HG03025 (cell line): ENCODE results near the gene HYAL4.
"Not testable (repeated sequence)": the region's sequence is repeated elsewhere in the genome, so short reads cannot be mapped to it uniquely, and the experiment has no call there.

Source experiments
- ATAC-seq: cut with Tn5 transposase; IDR thresholded peaks from one replicate; pipeline ENCODE4 v1.9.1; 2021; ENCODE audit warnings: mild to moderate bottlenecking, moderate library complexity; ENCODE audit not compliant: unreplicated experiment, low FRiP score

Gene HYAL4

DNA sequence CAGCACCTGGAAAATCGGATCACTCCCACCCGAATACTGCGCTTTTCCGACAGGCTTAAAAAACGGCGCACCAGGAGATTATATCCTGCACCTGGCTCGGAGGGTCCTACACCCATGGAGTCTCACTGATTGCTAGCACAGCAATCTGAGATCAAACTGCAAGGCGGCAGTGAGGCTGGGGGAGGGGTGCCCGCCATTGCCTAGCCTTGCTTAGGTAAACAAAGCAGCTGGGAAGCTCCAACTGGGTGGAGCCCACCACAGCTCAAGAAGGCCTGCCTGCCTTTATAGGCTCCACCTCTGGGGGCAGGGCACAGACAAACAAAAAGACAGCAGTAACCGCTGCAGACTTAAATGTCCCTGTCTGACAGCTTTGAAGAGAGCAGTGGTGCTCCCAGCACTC is 49.8 kb downstream of the HYAL4 start:
- ATAC-seq, result not testable (repeated sequence)

DNA sequence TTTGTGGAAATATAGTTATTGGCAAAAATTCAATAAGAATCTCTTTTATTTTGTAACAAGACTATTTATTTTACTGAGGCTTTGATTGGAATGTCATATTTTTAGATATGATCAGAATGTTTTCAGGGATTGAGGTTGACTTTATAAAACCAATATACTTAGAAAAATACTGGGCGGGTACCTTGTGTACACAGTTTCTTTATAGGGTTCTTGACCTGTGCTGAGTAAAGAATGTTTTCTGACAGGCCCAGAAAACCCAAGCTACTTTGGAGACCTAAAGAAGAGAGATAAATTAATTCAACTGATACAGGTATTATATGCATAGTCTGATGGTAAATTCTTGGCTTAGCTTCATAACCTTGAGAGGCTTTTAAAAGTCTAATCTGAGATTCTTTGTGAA is 56.1 kb downstream of the HYAL4 start:
- ATAC-seq, result no peak

- no peak for ATAC-seq
Observed at GRCh38 chr7:123905714-123906113, 60.7 kb downstream of the HYAL4 start.

- no peak for ATAC-seq
Observed at GRCh38 chr7:123916240-123916724, 71.3 kb downstream of the HYAL4 start.

- no peak for ATAC-seq
Observed at GRCh38 chr7:123917878-123918277, 72.9 kb downstream of the HYAL4 start.

DNA sequence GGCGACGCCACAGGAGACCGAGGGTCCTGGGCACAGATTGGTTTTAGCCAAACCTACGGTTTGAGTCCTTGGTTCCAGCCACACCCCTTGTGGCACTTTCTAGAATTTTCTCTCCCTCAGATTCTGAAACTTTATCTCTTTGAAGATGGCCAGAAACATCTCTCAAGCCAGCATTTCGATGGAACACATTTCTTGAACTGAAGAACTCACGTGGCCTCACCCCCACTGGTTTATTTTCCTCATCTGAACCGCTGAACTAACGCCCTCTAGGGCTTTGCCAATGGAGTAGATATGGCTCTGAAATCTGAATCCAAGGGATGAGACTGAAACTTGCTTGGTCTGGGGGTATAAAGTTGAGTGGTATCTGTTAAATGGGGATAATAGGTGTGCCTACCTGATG is 73.3 kb downstream of the HYAL4 start:
- no peak for ATAC-seq

GRCh38 chr7:123923599-123923998 is 78.6 kb downstream of the HYAL4 start:
- no peak for ATAC-seq

- ATAC-seq, result no peak
Observed at GRCh38 chr7:123924941-123925340, 80.0 kb downstream of the HYAL4 start, which contains the start of gene SPAM1. SPAM1 (plus strand) TSS chr7:123925241; CDS start chr7:123953571, 28,330 bp downstream.
